Left hindlimb (tissue), 1 donor: ENCODE measurements around the gene KCNQ2.
"Not testable (repeated sequence)": the region's sequence is repeated elsewhere in the genome, so short reads cannot be mapped to it uniquely, and the experiment has no call there.

Experiments used
- DNase-seq: peaks from one replicate; pipeline ENCODE4 v3.0.0-alpha.2; 2018

KCNQ2 gene

GRCh38 chr20:63488315-63489251, 16.1 kb upstream of the KCNQ2 start:
- no peak for DNase-seq

GRCh38 chr20:63487781-63488241, 15.4 kb upstream of the KCNQ2 start:
- no peak for DNase-seq

- DNase-seq = no peak
Measured at GRCh38 chr20:63487116-63487764, 14.8 kb upstream of the KCNQ2 start.

- no peak for DNase-seq
Measured at GRCh38 chr20:63486300-63486855, 13.9 kb upstream of the KCNQ2 start.

GRCh38 chr20:63484651-63485403, 12.4 kb upstream of the KCNQ2 start:
- DNase-seq = no peak

GRCh38 chr20:63484236-63484635, 11.8 kb upstream of the KCNQ2 start:
- no peak for DNase-seq

GRCh38 chr20:63483834-63484233, 11.4 kb upstream of the KCNQ2 start:
- DNase-seq = no peak

- no peak for DNase-seq
Measured at GRCh38 chr20:63482021-63482587, 9.6 kb upstream of the KCNQ2 start.

- DNase-seq = no peak
Measured at GRCh38 chr20:63481503-63481902, 9.0 kb upstream of the KCNQ2 start.

- DNase-seq = not testable (repeated sequence)
Measured at GRCh38 chr20:63479695-63480419, 7.4 kb upstream of the KCNQ2 start.

- no peak for DNase-seq
Measured at GRCh38 chr20:63478346-63479302, 6.2 kb upstream of the KCNQ2 start.

GRCh38 chr20:63477944-63478343, 5.5 kb upstream of the KCNQ2 start:
- no peak for DNase-seq

GRCh38 chr20:63477061-63477616, 4.7 kb upstream of the KCNQ2 start:
- DNase-seq = no peak

- DNase-seq = no peak
Measured at GRCh38 chr20:63475209-63475608, 2.8 kb upstream of the KCNQ2 start.

- no peak for DNase-seq
Measured at GRCh38 chr20:63473555-63474449, 1.3 kb upstream of the KCNQ2 start.

GRCh38 chr20:63472862-63473390, 471 bp upstream of the KCNQ2 start:
- no peak for DNase-seq

- no peak for DNase-seq
Measured at GRCh38 chr20:63471717-63471980, 806 bp downstream of the KCNQ2 start.

GRCh38 chr20:63471002-63471716, 1.3 kb downstream of the KCNQ2 start:
- DNase-seq = no peak

- DNase-seq = no peak
Measured at GRCh38 chr20:63470410-63470809, 2.0 kb downstream of the KCNQ2 start.
